GM21825 (cell line): ENCODE data around the gene ZNF175.

Source experiments
- ATAC-seq: cut with Tn5 transposase; IDR thresholded peaks from one replicate; pipeline ENCODE4 v1.9.1; 2021; ENCODE audit warnings: mild to moderate bottlenecking, moderate library complexity; ENCODE audit not compliant: unreplicated experiment

The ZNF175 gene

GRCh38 chr19:51570962-51571575 is at the start of gene ZNF175:
Gene ZNF175, plus strand, starts transcription at chr19:51571283. Its CDS starts 2,047 bp downstream, at chr19:51573330.
- ATAC-seq: peak; percentile 78

GRCh38 chr19:51521357-51521756 is 49.7 kb upstream of the ZNF175 start:
- ATAC-seq: no peak

- no peak for ATAC-seq
Observed at GRCh38 chr19:51521781-51522180, 49.3 kb upstream of the ZNF175 start.

- ATAC-seq: no peak
Observed at GRCh38 chr19:51524666-51525264, 46.3 kb upstream of the ZNF175 start.

- no peak for ATAC-seq
Observed at GRCh38 chr19:51525651-51526050, 45.4 kb upstream of the ZNF175 start.

GRCh38 chr19:51529301-51529700 is 41.8 kb upstream of the ZNF175 start:
- ATAC-seq: no peak

- no peak for ATAC-seq
Observed at GRCh38 chr19:51530616-51531015, 40.5 kb upstream of the ZNF175 start.

- no peak for ATAC-seq
Observed at GRCh38 chr19:51531349-51532315, 39.5 kb upstream of the ZNF175 start, which contains the start of gene SIGLEC6. Gene SIGLEC6, minus strand, starts transcription at chr19:51531670. Its CDS starts 22 bp downstream, at chr19:51531648.

GRCh38 chr19:51535535-51535934 is 35.5 kb upstream of the ZNF175 start:
- no peak for ATAC-seq

- ATAC-seq: no peak
Observed at GRCh38 chr19:51539821-51540366, 31.2 kb upstream of the ZNF175 start.

GRCh38 chr19:51541458-51542357 is 29.4 kb upstream of the ZNF175 start:
- ATAC-seq: no peak

- ATAC-seq: no peak
Observed at GRCh38 chr19:51542699-51543098, 28.4 kb upstream of the ZNF175 start.

GRCh38 chr19:51544038-51544437 is 27.0 kb upstream of the ZNF175 start:
- no peak for ATAC-seq

- ATAC-seq: no peak
Observed at GRCh38 chr19:51546107-51546649, 24.9 kb upstream of the ZNF175 start.

GRCh38 chr19:51546650-51547396 is 24.3 kb upstream of the ZNF175 start:
- ATAC-seq: no peak

- ATAC-seq: no peak
Observed at GRCh38 chr19:51547397-51548212, 23.5 kb upstream of the ZNF175 start.

GRCh38 chr19:51548213-51548651 is 22.9 kb upstream of the ZNF175 start:
- no peak for ATAC-seq

- ATAC-seq: no peak
Observed at GRCh38 chr19:51548891-51549305, 22.2 kb upstream of the ZNF175 start.
